Activated T-cell treated with anti-CD3 and anti-CD28 coated beads, Interleukin-2, amount 50 U/mL, for 72 hours (primary cell): ENCODE data around the gene HTR2B. TPM values are rescaled to one million over a fixed set of nuclear protein-coding genes. Genes with fewer than 3 reads are reported as not detected.
"Not testable (repeated sequence)": the region's sequence is repeated elsewhere in the genome, so short reads cannot be mapped to it uniquely, and the experiment has no call there.

Experiments
- ATAC-seq, 2 donors: fragments of 150-1000 bp; cut with Tn5 transposase; replicated peaks in 1 of 2; 2 replicates each; pipeline ENCODE4 v1.10.0; 2021; ENCODE audit warnings: moderate library complexity in 2 of 2, mild to moderate bottlenecking in 1 of 2
- DNase-seq, 2 donors: peaks; one replicate each; pipeline ENCODE4 v3.0.0; 2021 to 2022; ENCODE audit warnings: mixed read lengths in 1 of 2
- H3K27ac Mint-ChIP-seq: one replicate; pipeline ENCODE4 v1.8.0; 2022; ENCODE audit warnings: mild to moderate bottlenecking, moderate library complexity, mixed read lengths
- H3K27me3 Mint-ChIP-seq: one replicate; pipeline ENCODE4 v1.8.0; 2022; ENCODE audit warnings: low read depth, mixed read lengths
- H3K36me3 Mint-ChIP-seq, 2 donors: one replicate each; pipeline ENCODE4 v1.8.0; 2022; ENCODE audit warnings: mixed read lengths in 2 of 2, mild to moderate bottlenecking in 1 of 2; ENCODE audit not compliant: insufficient read depth in 2 of 2
- H3K4me1 Mint-ChIP-seq: one replicate; pipeline ENCODE4 v1.8.0; 2022; ENCODE audit warnings: low read depth, mixed read lengths
- H3K4me3 Mint-ChIP-seq, 2 donors: one replicate each; pipeline ENCODE4 v1.8.0; 2022; ENCODE audit warnings: mild to moderate bottlenecking in 2 of 2, mixed read lengths in 2 of 2, moderate library complexity in 2 of 2
- H3K9me3 Mint-ChIP-seq, 2 donors: one replicate each; pipeline ENCODE4 v1.8.0; 2022; ENCODE audit warnings: mixed read lengths in 2 of 2
- total RNA-seq, 2 donors: library from RNA; stranded (reverse); gene quantifications; one replicate each; pipeline ENCODE4 v1.2.3, GENCODE V29; 2022

Gene HTR2B
- total RNA-seq, 2 donors from 2014 or later, result not detected

GRCh38 chr2:231159306-231159705 lies 34.5 kb upstream of the HTR2B start:
- no peak overlapping the region for H3K27ac Mint-ChIP-seq
- H3K9me3 Mint-ChIP-seq, result no peaks in the 10 kb centered on the region
- peaks cover 15% of the 10 kb centered on the region for H3K4me1 Mint-ChIP-seq
- DNase-seq, result no peak
- H3K36me3 Mint-ChIP-seq, result peaks cover 1 to 6% of the 10 kb centered on the region in 2 donors
- no peak for ATAC-seq
- H3K4me3 Mint-ChIP-seq, result no peak overlapping the region
- no peaks in the 10 kb centered on the region for H3K27me3 Mint-ChIP-seq

- Mint-ChIP-seq H3K9me3 (no peaks in the 10 kb centered on the region), H3K27me3 (no peaks in the 10 kb centered on the region), H3K4me1 (no peaks in the 10 kb centered on the region), H3K27ac (no peak overlapping the region), H3K36me3 (peaks cover 0 to 14% of the 10 kb centered on the region in 2 donors), H3K4me3 (no peak overlapping the region)
- ATAC-seq (no peak), DNase-seq (no peak)
These were observed 28.1 kb upstream of the HTR2B start for GRCh38 chr2:231152800-231153557.

- no peaks in the 10 kb centered on the region for H3K27me3 Mint-ChIP-seq
- no peak overlapping the region for H3K4me3 Mint-ChIP-seq
- H3K27ac Mint-ChIP-seq, result no peak overlapping the region
- no peaks in the 10 kb centered on the region for H3K4me1 Mint-ChIP-seq
- DNase-seq (no peak), ATAC-seq (no peak)
- no peaks in the 10 kb centered on the region for H3K9me3 Mint-ChIP-seq
- peaks cover 1 to 17% of the 10 kb centered on the region in 2 donors for H3K36me3 Mint-ChIP-seq
These were observed 21.8 kb upstream of the HTR2B start for GRCh38 chr2:231146665-231147064.

GRCh38 chr2:231144896-231145295 lies 20.1 kb upstream of the HTR2B start:
- no peak for ATAC-seq
- H3K27ac Mint-ChIP-seq, result peak overlapping the region; percentile 29
- H3K9me3 Mint-ChIP-seq, result no peaks in the 10 kb centered on the region
- no peak for DNase-seq
- H3K4me1 Mint-ChIP-seq, result no peaks in the 10 kb centered on the region
- H3K36me3 Mint-ChIP-seq, result peaks cover 1 to 15% of the 10 kb centered on the region in 2 donors
- H3K4me3 Mint-ChIP-seq, result no peak overlapping the region
- no peaks in the 10 kb centered on the region for H3K27me3 Mint-ChIP-seq

GRCh38 chr2:231140808-231141207 lies 16.0 kb upstream of the HTR2B start:
- not testable (repeated sequence) for H3K27ac Mint-ChIP-seq, H3K4me1 Mint-ChIP-seq, ATAC-seq, H3K27me3 Mint-ChIP-seq, H3K9me3 Mint-ChIP-seq, H3K4me3 Mint-ChIP-seq, DNase-seq, H3K36me3 Mint-ChIP-seq

- Mint-ChIP-seq H3K27me3 (no peaks in the 10 kb centered on the region), H3K9me3 (no peaks in the 10 kb centered on the region), H3K4me1 (no peaks in the 10 kb centered on the region), H3K4me3 (no peak overlapping the region), H3K36me3 (peaks cover 0 to 2% of the 10 kb centered on the region in 2 donors), H3K27ac (no peak overlapping the region)
- no peak for DNase-seq
- no peak for ATAC-seq
These were observed 15.0 kb upstream of the HTR2B start for GRCh38 chr2:231139796-231140195.

- H3K4me3 Mint-ChIP-seq, result no peak overlapping the region
- no peaks in the 10 kb centered on the region for H3K9me3 Mint-ChIP-seq
- H3K4me1 Mint-ChIP-seq, result no peaks in the 10 kb centered on the region
- no peak for DNase-seq
- no peak overlapping the region for H3K27ac Mint-ChIP-seq
- peaks cover 0 to 2% of the 10 kb centered on the region in 2 donors for H3K36me3 Mint-ChIP-seq
- ATAC-seq, result no peak
- no peaks in the 10 kb centered on the region for H3K27me3 Mint-ChIP-seq
These were observed 13.9 kb upstream of the HTR2B start for GRCh38 chr2:231138699-231139098.

- no peaks in the 10 kb centered on the region for H3K4me1 Mint-ChIP-seq
- H3K9me3 Mint-ChIP-seq, result no peaks in the 10 kb centered on the region
- H3K4me3 Mint-ChIP-seq, result no peak overlapping the region
- no peak for DNase-seq
- H3K27me3 Mint-ChIP-seq, result no peaks in the 10 kb centered on the region
- H3K36me3 Mint-ChIP-seq, result peaks cover 0 to 2% of the 10 kb centered on the region in 2 donors
- ATAC-seq, result no peak
- H3K27ac Mint-ChIP-seq, result no peak overlapping the region
These were observed 10.2 kb upstream of the HTR2B start for GRCh38 chr2:231134910-231135655.

- no peaks in the 10 kb centered on the region for H3K36me3 Mint-ChIP-seq
- ATAC-seq, result no peak
These were observed 8.7 kb upstream of the HTR2B start for GRCh38 chr2:231133365-231134099.

GRCh38 chr2:231132129-231132528 lies 7.3 kb upstream of the HTR2B start:
- H3K9me3 Mint-ChIP-seq, result no peaks in the 10 kb centered on the region

More at GRCh38 chr2:231133365-231134099, 8.7 kb upstream of the HTR2B start:
- H3K27me3 Mint-ChIP-seq, result no peaks in the 10 kb centered on the region
- no peaks in the 10 kb centered on the region for H3K4me1 Mint-ChIP-seq
- H3K9me3 Mint-ChIP-seq, result no peaks in the 10 kb centered on the region
- no peak overlapping the region for H3K27ac Mint-ChIP-seq
- DNase-seq, result no peak
- H3K4me3 Mint-ChIP-seq, result no peak overlapping the region

GRCh38 chr2:231130336-231131056 lies 5.7 kb upstream of the HTR2B start:
- Mint-ChIP-seq H3K9me3 (no peaks in the 10 kb centered on the region), H3K27ac (no peak overlapping the region), H3K4me3 (no peak overlapping the region), H3K4me1 (no peaks in the 10 kb centered on the region), H3K27me3 (no peaks in the 10 kb centered on the region), H3K36me3 (peaks cover 0 to 1% of the 10 kb centered on the region in 2 donors)
- ATAC-seq, result no peak
- DNase-seq, result no peak

More at GRCh38 chr2:231132129-231132528, 7.3 kb upstream of the HTR2B start:
- no peak for ATAC-seq
- Mint-ChIP-seq H3K27ac (no peak overlapping the region), H3K4me1 (no peaks in the 10 kb centered on the region), H3K27me3 (no peaks in the 10 kb centered on the region), H3K4me3 (no peak overlapping the region), H3K36me3 (no peaks in the 10 kb centered on the region)
- DNase-seq, result no peak

- no peak for ATAC-seq
These were observed 4.4 kb upstream of the HTR2B start for GRCh38 chr2:231129216-231129615.

More at GRCh38 chr2:231129216-231129615, 4.4 kb upstream of the HTR2B start:
- H3K4me3 Mint-ChIP-seq, result no peak overlapping the region
- no peak for DNase-seq
- no peak overlapping the region for H3K27ac Mint-ChIP-seq
- no peaks in the 10 kb centered on the region for H3K9me3 Mint-ChIP-seq
- peaks cover 10% of the 10 kb centered on the region for H3K4me1 Mint-ChIP-seq
- no peaks in the 10 kb centered on the region for H3K27me3 Mint-ChIP-seq
- peaks cover 0 to 1% of the 10 kb centered on the region in 2 donors for H3K36me3 Mint-ChIP-seq
